MM.1S (cell line): ENCODE data around the gene PACRG.

Source experiments
- DNase-seq: peaks from one replicate; pipeline ENCODE4 v3.0.0-alpha.2; 2015
- H2AFZ ChIP-seq: fragments of 300-600 bp; sonication (generic); 2 replicates; pipeline ENCODE4 v1.6.0; 2016; ENCODE audit warnings: antibody characterized with exemption, low read length
- H3F3A ChIP-seq: fragments of 300-600 bp; sonication (generic); 2 replicates; pipeline ENCODE4 v1.6.1; 2016; ENCODE audit warnings: mild to moderate bottlenecking, antibody characterized with exemption, low read length, moderate library complexity, mixed read lengths; ENCODE audit not compliant: insufficient read depth
- H3K27ac ChIP-seq: fragments of 300-600 bp; sonication (generic); 2 replicates; pipeline ENCODE4 v1.5.1; 2016; ENCODE audit warnings: mild to moderate bottlenecking, low read length
- H3K27me3 ChIP-seq: fragments of 300-600 bp; sonication (generic); replicated peaks from 2 replicates; pipeline ENCODE4 v1.6.0; 2016; ENCODE audit warnings: low read length; ENCODE audit not compliant: insufficient read depth
- H3K36me3 ChIP-seq: fragments of 300-600 bp; sonication (generic); replicated peaks from 2 replicates; pipeline ENCODE4 v1.6.1; 2016; ENCODE audit warnings: mild to moderate bottlenecking, low read length, mixed read lengths; ENCODE audit not compliant: insufficient read depth
- H3K4me1 ChIP-seq: fragments of 300-600 bp; sonication (generic); 2 replicates; pipeline ENCODE4 v1.6.1; 2016; ENCODE audit warnings: low read length, mixed read lengths
- H3K4me2 ChIP-seq: fragments of 300-600 bp; sonication (generic); 2 replicates; pipeline ENCODE4 v1.6.0; 2016; ENCODE audit warnings: low read depth, low read length
- H3K4me3 ChIP-seq: fragments of 300-600 bp; sonication (generic); 2 replicates; pipeline ENCODE4 v1.5.1; 2016; ENCODE audit warnings: low read length, mixed read lengths
- H3K79me2 ChIP-seq: fragments of 300-600 bp; sonication (generic); 2 replicates; pipeline ENCODE4 v1.6.1; 2016; ENCODE audit warnings: mixed run types, low read length, mixed read lengths
- H3K9ac ChIP-seq: fragments of 300-600 bp; sonication (generic); 2 replicates; pipeline ENCODE4 v1.6.1; 2016; ENCODE audit warnings: low read length, mixed read lengths
- H3K9me2 ChIP-seq: fragments of 300-600 bp; sonication (generic); replicated peaks from 2 replicates; pipeline ENCODE4 v1.6.1; 2016; ENCODE audit warnings: mild to moderate bottlenecking, low read length, mixed read lengths; ENCODE audit not compliant: insufficient read depth
- H3K9me3 ChIP-seq: fragments of 300-600 bp; sonication (generic); replicated peaks from 2 replicates; pipeline ENCODE4 v1.6.1; 2016; ENCODE audit warnings: mild to moderate bottlenecking, low read length, mixed read lengths; ENCODE audit not compliant: insufficient read depth
- H4K20me1 ChIP-seq: fragments of 300-600 bp; sonication (generic); 2 replicates; pipeline ENCODE4 v1.6.1; 2016; ENCODE audit warnings: mild to moderate bottlenecking, low read length, moderate library complexity, mixed read lengths; ENCODE audit not compliant: insufficient read depth
- CTCF ChIP-seq: fragments of 300-600 bp; sonication (generic); IDR thresholded peaks from 2 replicates; pipeline ENCODE4 v1.5.1; 2016; ENCODE audit warnings: antibody characterized with exemption, low read length, mixed read lengths
- EZH2 ChIP-seq: fragments of 300-600 bp; sonication (generic); optimal IDR thresholded peaks from 2 replicates; pipeline ENCODE3; 2017; ENCODE audit warnings: low read depth, mild to moderate bottlenecking, antibody characterized with exemption, low read length, mixed read lengths
- EZH2phosphoT487 ChIP-seq: fragments of 300-600 bp; sonication (generic); IDR thresholded peaks from 2 replicates; pipeline ENCODE4 v1.6.1; 2018; ENCODE audit warnings: antibody characterized with exemption, low read length

PACRG gene

GRCh38 chr6:163207431-163208383 lies 479.9 kb downstream of the PACRG start:
- no peaks in the 10 kb centered on the region for H3K4me1 ChIP-seq
- H3K9ac ChIP-seq, result no peak overlapping the region
- no peaks in the 10 kb centered on the region for H3K27me3 ChIP-seq
- H3K9me3 ChIP-seq, result no peaks in the 10 kb centered on the region
- H2AFZ ChIP-seq, result no peak overlapping the region
- no peak overlapping the region for H3K4me3 ChIP-seq
- H3K36me3 ChIP-seq, result no peaks in the 10 kb centered on the region
- H3K4me2 ChIP-seq, result no peak overlapping the region
- no peak for TF ChIP-seq EZH2phosphoT487
- H3F3A ChIP-seq, result no peaks in the 10 kb centered on the region
- DNase-seq, result no peak
- H3K27ac ChIP-seq, result no peak overlapping the region
- no peaks in the 10 kb centered on the region for H3K9me2 ChIP-seq
- H4K20me1 ChIP-seq, result no peaks in the 10 kb centered on the region
- no peaks in the 10 kb centered on the region for H3K79me2 ChIP-seq

GRCh38 chr6:163209005-163209404 lies 481.2 kb downstream of the PACRG start:
- no peak for TF ChIP-seq CTCF
- TF ChIP-seq EZH2phosphoT487, result no peak
- no peak for TF ChIP-seq EZH2
- Histone ChIP-seq H3K27ac (no peak overlapping the region), H3K9ac (no peak overlapping the region), H3K79me2 (no peaks in the 10 kb centered on the region), H3K4me3 (no peak overlapping the region), H3K9me2 (no peaks in the 10 kb centered on the region), H3K9me3 (no peaks in the 10 kb centered on the region), H3K4me2 (no peak overlapping the region), H2AFZ (no peak overlapping the region), H3K4me1 (no peaks in the 10 kb centered on the region), H3F3A (no peaks in the 10 kb centered on the region), H3K27me3 (no peaks in the 10 kb centered on the region), H3K36me3 (no peaks in the 10 kb centered on the region), H4K20me1 (no peaks in the 10 kb centered on the region)
- no peak for DNase-seq

- H3K4me2 ChIP-seq, result no peak overlapping the region
- no peaks in the 10 kb centered on the region for H3K27me3 ChIP-seq
- H3K9ac ChIP-seq, result no peak overlapping the region
- no peak overlapping the region for H2AFZ ChIP-seq
- no peaks in the 10 kb centered on the region for H3F3A ChIP-seq
- DNase-seq, result no peak
- H3K79me2 ChIP-seq, result no peaks in the 10 kb centered on the region
- no peaks in the 10 kb centered on the region for H3K9me3 ChIP-seq
- no peaks in the 10 kb centered on the region for H3K4me1 ChIP-seq
- no peaks in the 10 kb centered on the region for H3K36me3 ChIP-seq
- H3K4me3 ChIP-seq, result no peak overlapping the region
- no peak overlapping the region for H3K27ac ChIP-seq
- H3K9me2 ChIP-seq, result no peaks in the 10 kb centered on the region
- no peak for TF ChIP-seq CTCF
- no peak for TF ChIP-seq EZH2
- TF ChIP-seq EZH2phosphoT487, result no peak
- no peaks in the 10 kb centered on the region for H4K20me1 ChIP-seq
Measured at GRCh38 chr6:163212123-163212522, 484.3 kb downstream of the PACRG start.

- no peaks in the 10 kb centered on the region for H3K79me2 ChIP-seq
- no peaks in the 10 kb centered on the region for H3K9me3 ChIP-seq
- H3K36me3 ChIP-seq, result no peaks in the 10 kb centered on the region
- H3F3A ChIP-seq, result no peaks in the 10 kb centered on the region
- H2AFZ ChIP-seq, result no peak overlapping the region
- no peaks in the 10 kb centered on the region for H3K4me1 ChIP-seq
- H3K9me2 ChIP-seq, result no peaks in the 10 kb centered on the region
- no peaks in the 10 kb centered on the region for H4K20me1 ChIP-seq
- H3K4me2 ChIP-seq, result no peak overlapping the region
- H3K27me3 ChIP-seq, result no peaks in the 10 kb centered on the region
- H3K9ac ChIP-seq, result no peak overlapping the region
- no peak for TF ChIP-seq EZH2
- no peak for TF ChIP-seq EZH2phosphoT487
- no peak for TF ChIP-seq CTCF
- no peak for DNase-seq
- H3K4me3 ChIP-seq, result no peak overlapping the region
- no peak overlapping the region for H3K27ac ChIP-seq
Measured at GRCh38 chr6:163214259-163214658, 486.5 kb downstream of the PACRG start.
